Activated CD8-positive, alpha-beta memory T cell treated with anti-CD3 and anti-CD28 coated beads for 36 hours (primary cell): ENCODE results near the gene SPP1. TPM values are rescaled to one million over a fixed set of nuclear protein-coding genes. Genes with fewer than 3 reads are reported as not detected.
"Not testable (repeated sequence)": the region's sequence is repeated elsewhere in the genome, so short reads cannot be mapped to it uniquely, and the experiment has no call there.

Source experiments
- CTCF ChIA-PET: fragments of 350-600 bp; sonication (Branson Sonifier 250); formaldehyde crosslinking; loops from one replicate; lab custom pipeline; 2021; ENCODE audit warnings: antibody characterized with exemption; lab: Charles Lee
- POLR2A ChIA-PET: fragments of 350-600 bp; sonication (Branson Sonifier 250); formaldehyde crosslinking; loops from one replicate; lab custom pipeline; 2021; ENCODE audit warnings: antibody characterized with exemption; lab: Charles Lee
- total RNA-seq, 2 experiments: library from RNA; stranded (reverse); gene quantifications; one replicate each; pipeline ENCODE4 v1.2.3, GENCODE V29; 2021

SPP1 gene
- total RNA-seq, 2 experiments from 2014 or later, result not detected

GRCh38 chr4:87982446-87983010 lies 7.0 kb downstream of the SPP1 start:
- CTCF ChIA-PET, result no interaction called here
- POLR2A ChIA-PET, result no interaction called here

DNA sequence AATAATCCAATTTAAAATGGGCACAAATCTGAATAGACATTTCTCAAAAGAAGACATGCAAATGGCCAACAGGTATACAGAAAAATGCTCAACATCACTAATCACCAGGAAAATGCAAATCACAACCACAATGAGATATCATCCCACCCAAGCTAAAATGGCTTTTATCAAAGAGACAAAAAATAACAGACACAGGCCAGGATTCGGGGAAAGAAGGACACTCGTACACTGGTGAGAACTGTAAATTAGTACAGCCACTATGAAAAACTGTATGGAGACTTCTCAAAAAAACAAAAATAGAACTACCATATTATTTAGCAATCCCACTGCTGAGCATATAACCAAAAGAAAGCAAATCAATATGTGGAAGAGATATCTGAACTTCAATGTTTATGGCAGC lies 8.5 kb downstream of the SPP1 start:
- CTCF ChIA-PET, result no interaction called here
- POLR2A ChIA-PET, result interaction anchor here (0.6 kb wide), 1 partner anchor 395 kb away, joined by 3 read pairs; the partner anchor contains the start of gene HERC6

GRCh38 chr4:87985097-87985886 lies 9.8 kb downstream of the SPP1 start:
- CTCF ChIA-PET, result no interaction called here

DNA sequence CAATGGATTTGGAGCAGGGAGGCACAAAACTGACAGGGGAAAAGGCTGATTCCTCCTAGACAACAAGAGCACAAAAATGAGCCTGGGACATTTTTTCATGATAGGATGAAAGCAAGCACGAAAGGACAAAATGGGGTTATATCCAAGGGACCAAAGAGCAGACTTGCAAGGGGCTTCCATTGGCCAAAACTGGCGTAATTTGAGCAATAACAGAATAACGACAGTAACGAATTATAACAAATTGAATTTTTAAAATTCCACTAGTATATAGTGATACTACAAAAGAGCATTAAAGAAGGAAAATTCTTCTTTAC lies 10.3 kb downstream of the SPP1 start:
- ChIA-PET CTCF (interaction anchor here (1.3 kb wide), 1 partner anchor 12 kb away, joined by 3 read pairs; no protein-coding TSS in a partner anchor), POLR2A (no interaction called here)

More at GRCh38 chr4:87985097-87985886, 9.8 kb downstream of the SPP1 start:
- POLR2A ChIA-PET, result no interaction called here

DNA sequence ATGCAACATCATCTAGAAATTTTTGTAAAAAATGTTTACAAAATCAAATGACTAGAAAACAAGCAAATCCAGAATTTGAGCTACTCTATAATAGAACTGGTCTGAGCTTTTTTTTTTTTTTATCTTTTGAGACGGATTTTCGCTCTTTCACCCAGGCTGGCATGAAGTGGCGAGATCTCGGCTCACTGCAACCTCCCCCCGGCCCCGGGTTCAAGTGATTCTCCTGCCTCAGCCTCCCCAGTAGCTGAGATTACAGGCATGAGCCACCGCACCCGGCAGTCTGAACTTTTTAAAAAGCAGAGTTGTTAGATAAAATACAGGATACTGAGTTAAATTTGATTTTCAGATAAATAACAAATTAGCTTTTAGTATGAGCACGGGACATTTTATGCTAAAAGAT lies 11.0 kb downstream of the SPP1 start:
- CTCF ChIA-PET, result interaction anchor here (1.3 kb wide), 1 partner anchor 13 kb away, joined by 3 read pairs; no protein-coding TSS in a partner anchor
- POLR2A ChIA-PET, result no interaction called here

- ChIA-PET POLR2A (no interaction called here), CTCF (interaction anchor here (0.5 kb wide), 1 partner anchor 527 kb away, joined by 6 read pairs; no protein-coding TSS in a partner anchor)
Measured at GRCh38 chr4:87989765-87990164, 14.3 kb downstream of the SPP1 start.

DNA sequence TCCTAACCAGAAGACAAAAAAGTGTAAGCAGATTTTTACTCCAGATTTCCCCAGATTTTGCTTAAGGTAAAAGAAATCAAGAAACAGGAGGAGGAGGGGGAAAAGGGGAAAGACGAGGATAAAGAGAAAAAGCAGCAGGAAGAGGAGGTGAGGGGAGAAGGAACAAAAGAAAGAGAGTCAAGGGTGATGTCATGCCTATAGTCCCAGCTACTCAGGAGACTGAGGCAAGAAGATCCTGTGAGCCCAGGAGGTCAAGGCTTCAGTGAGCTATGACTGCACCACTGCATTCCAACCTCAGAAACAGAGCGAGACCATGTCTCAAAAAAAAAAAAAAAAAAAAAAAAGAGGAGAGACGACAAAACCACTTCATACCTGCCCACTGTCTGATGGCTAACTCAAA lies 19.9 kb downstream of the SPP1 start:
- POLR2A ChIA-PET, result no interaction called here
- CTCF ChIA-PET, result interaction anchor here (1.0 kb wide), 1 partner anchor 109 kb away, joined by 3 read pairs; no protein-coding TSS in a partner anchor

GRCh38 chr4:87999191-87999691 lies 23.7 kb downstream of the SPP1 start:
- POLR2A ChIA-PET, CTCF ChIA-PET: not testable (repeated sequence)

DNA sequence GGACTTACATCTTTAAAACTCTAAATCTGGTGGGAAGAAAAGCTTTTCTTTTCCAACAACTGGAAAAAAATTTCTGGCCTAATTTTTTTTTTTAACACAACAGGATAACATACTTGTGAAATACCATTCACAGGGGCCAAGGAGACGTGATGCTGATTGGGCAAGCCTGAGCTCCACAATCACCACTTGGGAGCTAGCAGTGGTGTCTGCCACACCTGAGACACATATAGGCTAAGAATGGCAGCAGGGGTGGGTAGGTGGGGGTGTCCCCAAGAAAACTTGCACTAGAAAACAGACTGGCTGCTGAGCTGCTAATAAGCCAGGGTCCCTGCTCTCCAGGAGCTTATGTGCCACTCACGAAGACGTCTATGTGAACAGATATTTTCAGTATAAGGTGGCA lies 26.4 kb downstream of the SPP1 start:
- POLR2A ChIA-PET, result no interaction called here

DNA sequence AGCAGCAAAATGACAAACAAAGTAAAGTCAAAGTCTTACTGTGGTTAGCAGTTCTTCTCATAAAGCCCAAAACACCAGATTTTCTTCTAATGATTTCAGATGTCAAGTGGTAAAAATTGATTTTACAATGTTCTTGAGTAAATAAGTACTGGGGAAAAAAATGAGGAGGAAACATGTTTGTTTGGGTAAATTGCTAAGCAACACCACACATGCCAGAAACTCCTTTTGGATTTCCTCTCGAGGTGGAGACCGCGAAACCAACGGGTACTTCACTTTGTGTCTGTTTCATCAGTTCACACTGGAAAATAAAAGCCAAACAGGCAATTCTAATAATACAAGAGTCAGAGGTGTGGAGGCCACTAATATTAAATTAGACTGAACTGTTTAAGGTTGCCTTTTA lies 27.3 kb downstream of the SPP1 start:
- CTCF ChIA-PET, result no interaction called here

More for the DNA sequence above, 26.4 kb downstream of the SPP1 start:
- CTCF ChIA-PET, result interaction anchor here (1.3 kb wide), 1 partner anchor 9 kb away, joined by 4 read pairs; no protein-coding TSS in a partner anchor

GRCh38 chr4:88003261-88003660 lies 27.7 kb downstream of the SPP1 start:
- POLR2A ChIA-PET, result no interaction called here
- CTCF ChIA-PET, result no interaction called here

More for the DNA sequence above, 27.3 kb downstream of the SPP1 start:
- POLR2A ChIA-PET, result no interaction called here

DNA sequence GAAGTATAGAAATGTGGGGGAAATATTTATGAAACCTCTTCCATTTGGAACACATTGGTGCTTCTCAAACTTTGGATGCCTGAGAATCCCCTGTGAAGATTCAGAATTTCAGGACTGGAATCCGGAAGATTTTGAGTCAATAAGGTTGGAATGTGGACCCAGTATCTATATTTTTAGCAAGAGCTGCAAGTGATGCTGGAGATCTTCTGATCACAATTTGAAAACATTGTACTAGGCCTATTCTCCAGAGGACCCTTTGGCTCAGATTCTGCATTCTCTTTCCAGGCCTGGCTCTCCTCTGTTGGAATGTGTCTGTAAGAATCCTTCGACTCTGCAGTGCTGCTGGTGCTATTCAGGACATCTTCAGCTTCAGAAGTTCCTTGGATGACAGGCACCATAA lies 29.6 kb downstream of the SPP1 start:
- POLR2A ChIA-PET, result no interaction called here
- CTCF ChIA-PET, result no interaction called here

DNA sequence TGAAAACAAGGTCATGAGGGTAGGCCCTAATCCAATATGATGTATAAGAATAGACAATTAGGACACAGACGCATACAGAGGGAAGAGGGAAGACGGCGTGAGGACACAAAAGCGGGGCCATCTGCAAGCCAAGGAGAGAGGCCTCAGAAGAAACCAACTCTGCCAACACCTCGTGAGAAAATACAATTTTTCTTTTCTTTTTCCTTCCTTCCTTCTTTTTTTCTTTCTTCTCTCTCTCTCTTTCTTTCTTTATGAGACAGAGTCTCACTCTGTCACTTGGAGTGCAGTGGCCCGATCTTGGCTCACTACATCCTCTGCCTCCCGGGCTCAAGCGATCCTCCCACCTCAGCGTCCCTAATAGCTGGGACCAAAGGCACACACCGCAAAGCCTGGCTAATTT lies 30.4 kb downstream of the SPP1 start:
- ChIA-PET POLR2A (no interaction called here), CTCF (interaction anchor here (1.1 kb wide), 1 partner anchor 157 kb away, joined by 3 read pairs; no protein-coding TSS in a partner anchor)

- ChIA-PET CTCF (no interaction called here), POLR2A (no interaction called here)
Measured at GRCh38 chr4:88006956-88007303, 31.4 kb downstream of the SPP1 start.

GRCh38 chr4:88007304-88008121 lies 32.0 kb downstream of the SPP1 start, which contains the start of gene PKD2:
Gene PKD2 (plus strand): TSS chr4:88007635. CDS start chr4:88007734, 99 bp downstream.
- POLR2A ChIA-PET, result no interaction called here
- CTCF ChIA-PET, result no interaction called here

DNA sequence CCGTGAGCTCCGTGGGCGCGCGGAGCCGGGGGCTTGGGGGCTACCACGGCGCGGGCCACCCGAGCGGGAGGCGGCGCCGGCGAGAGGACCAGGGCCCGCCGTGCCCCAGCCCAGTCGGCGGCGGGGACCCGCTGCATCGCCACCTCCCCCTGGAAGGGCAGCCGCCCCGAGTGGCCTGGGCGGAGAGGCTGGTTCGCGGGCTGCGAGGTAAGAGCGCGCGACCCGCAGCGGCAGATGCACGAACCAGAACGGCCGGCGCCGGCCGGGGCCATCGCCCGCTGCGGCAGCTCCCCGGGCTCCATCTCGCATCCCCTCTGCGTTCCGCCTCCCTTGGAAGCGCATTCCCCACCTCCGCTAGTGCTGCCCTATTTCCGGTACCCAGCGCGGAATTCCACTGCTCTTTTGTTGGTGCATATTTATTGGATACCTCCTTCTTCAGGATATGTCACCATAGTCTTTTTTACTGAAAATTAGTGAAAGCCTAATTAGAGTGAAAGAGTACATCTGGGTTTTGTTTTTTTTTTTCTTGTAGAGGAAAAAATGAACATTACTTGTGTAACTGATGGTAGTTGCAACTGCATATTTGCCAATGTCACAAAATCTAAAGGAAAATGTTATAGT lies 32.7 kb downstream of the SPP1 start:
- CTCF ChIA-PET, result no interaction called here
- POLR2A ChIA-PET, result no interaction called here

GRCh38 chr4:88008743-88009171 lies 33.2 kb downstream of the SPP1 start:
- CTCF ChIA-PET, result no interaction called here

DNA sequence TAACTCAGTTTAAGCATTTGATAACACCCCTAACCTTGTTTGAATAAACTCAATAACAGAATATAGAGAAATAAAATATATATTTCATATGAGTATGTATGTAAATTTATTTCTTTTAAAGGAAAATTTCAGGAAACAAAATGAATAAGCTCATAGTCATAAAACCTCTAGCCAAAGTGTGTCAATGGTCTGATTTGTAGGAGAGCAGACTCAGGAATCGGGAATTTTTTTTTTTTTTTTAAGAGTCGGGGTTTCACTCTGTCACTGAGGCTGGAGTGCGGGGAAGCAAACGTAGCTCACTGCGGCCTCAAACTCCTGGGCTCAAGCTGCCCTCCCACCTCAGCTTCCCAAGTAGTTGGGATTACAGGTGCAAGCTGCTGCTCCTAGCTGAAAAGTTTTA lies 34.4 kb downstream of the SPP1 start:
- CTCF ChIA-PET, result interaction anchor here (1.1 to 1.4 kb wide), 2 partner anchors 9 to 12 kb away, joined by 3 to 4 read pairs; no protein-coding TSS in a partner anchor
- POLR2A ChIA-PET, result no interaction called here

More at GRCh38 chr4:88008743-88009171, 33.2 kb downstream of the SPP1 start:
- POLR2A ChIA-PET, result no interaction called here

GRCh38 chr4:88010966-88011365 lies 35.5 kb downstream of the SPP1 start:
- CTCF ChIA-PET, result interaction anchor here (1.1 to 1.4 kb wide), 2 partner anchors 10 to 11 kb away, joined by 3 to 4 read pairs; no protein-coding TSS in a partner anchor
- POLR2A ChIA-PET, result interaction anchor here (0.6 to 0.7 kb wide), 2 partner anchors 151 to 751 kb away, joined by 3 read pairs; no protein-coding TSS in a partner anchor
